Activated gamma-delta T cell treated with anti-CD3 and anti-CD28 coated beads, Interleukin-2, amount 50 U/mL, for 16 hours (primary cell): ENCODE data around the gene FUOM.
"Not testable (repeated sequence)": the region's sequence is repeated elsewhere in the genome, so short reads cannot be mapped to it uniquely, and the experiment has no call there.

Experiments
- DNase-seq: peaks from one replicate; pipeline ENCODE4 v3.0.0-alpha.2; 2020; ENCODE audit warnings: low read depth

FUOM gene

GRCh38 chr10:133329491-133330202, 28.2 kb downstream of the FUOM start:
- DNase-seq = peak; percentile 79

- DNase-seq = no peak
Observed at GRCh38 chr10:133328358-133329343, 29.2 kb downstream of the FUOM start.

DNA sequence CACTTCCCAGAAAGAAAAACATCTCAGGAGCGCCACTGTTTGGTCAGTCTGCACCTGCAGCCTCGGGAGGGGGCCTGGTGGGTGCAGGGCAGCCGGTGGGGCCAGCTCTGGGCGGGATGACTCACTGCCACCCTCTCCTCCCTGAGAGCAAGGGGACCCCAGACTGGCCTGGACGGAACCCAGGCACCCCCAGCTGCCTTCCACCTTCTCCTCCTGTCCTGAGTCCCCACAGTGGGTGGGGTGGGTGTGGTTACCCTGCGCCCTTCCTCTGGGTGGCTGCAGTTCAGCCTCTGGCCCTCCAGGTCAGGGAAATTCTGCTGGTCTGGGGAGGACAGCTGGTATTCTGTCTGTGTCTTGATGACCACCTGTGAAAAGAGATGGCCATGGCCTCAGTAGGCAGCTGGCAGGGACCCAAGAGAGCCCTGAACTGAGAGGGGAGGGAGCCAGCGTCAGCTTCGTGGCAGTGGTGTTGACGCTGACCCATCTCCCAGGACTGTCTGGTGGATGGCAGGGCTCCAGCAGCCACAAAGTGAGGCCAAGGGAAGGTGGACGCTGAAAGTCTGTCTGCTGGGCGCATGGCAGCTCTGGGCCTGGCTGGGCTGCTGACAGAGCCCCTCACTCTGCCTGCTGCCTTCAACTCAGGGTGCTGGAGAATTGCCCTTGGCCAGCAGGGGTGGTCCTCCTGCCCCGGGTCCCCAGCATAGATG, 30.0 kb downstream of the FUOM start:
- no peak for DNase-seq

DNA sequence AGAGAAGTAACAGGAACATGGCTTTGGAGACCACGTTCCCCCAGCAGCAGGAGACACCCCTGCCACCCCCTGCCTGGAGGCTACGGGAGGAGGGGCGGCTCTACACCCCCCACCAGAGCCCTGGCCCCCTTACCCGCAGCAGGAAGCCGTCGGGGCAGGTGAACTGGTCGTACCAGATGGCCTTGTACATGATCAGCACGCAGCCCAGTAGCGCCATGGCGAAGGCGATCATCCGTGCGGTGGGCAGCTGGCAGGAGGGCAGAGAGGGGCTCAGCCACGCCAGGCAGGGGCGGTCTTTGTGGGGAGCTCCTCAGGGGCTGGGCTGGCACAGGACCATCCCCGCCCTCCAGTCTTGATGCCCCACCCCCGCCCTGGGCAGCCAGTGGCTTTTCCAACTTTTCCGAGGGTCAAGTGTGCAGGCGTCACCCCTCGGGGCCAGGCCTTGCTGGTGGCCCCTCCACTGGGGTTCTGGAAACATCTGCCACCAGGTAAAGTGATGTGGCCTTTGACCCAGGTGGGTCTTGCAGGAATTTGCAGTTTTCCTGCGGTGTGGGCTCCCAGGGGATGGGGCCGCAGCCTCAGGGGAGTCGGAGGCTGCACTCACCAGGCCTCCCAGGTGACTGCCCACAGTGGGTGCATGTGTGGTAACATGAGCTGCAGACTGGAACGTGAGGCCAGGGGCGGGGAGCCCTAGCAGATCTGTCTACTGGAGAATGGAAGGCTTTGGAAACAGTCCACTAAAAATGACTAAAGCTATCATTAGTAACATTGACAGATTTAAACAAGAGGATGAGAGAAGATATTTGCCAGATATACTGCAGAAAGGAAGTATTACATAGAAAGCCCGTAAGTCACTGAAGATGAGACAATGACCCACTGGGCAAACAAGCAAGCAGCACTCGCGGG, 30.8 kb downstream of the FUOM start:
- no peak for DNase-seq

DNA sequence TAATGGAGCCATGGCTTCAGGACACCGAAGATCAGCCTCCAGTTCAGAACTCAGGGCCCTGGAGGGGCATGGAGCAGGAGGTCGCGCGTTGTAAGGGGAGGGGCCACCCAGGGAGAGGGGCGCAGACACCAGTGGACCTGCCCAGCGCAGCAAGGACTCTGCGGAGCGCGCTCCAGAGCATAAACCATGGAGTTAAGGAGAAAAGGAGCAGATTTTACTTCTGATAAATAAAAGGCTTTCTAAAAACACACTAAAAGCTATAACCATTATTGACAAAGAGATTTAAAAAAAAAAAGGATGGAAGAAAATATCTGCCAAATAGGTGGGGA, 31.6 kb downstream of the FUOM start:
- no peak for DNase-seq

- no peak for DNase-seq
Observed at GRCh38 chr10:133325440-133326222, 32.2 kb downstream of the FUOM start.

DNA sequence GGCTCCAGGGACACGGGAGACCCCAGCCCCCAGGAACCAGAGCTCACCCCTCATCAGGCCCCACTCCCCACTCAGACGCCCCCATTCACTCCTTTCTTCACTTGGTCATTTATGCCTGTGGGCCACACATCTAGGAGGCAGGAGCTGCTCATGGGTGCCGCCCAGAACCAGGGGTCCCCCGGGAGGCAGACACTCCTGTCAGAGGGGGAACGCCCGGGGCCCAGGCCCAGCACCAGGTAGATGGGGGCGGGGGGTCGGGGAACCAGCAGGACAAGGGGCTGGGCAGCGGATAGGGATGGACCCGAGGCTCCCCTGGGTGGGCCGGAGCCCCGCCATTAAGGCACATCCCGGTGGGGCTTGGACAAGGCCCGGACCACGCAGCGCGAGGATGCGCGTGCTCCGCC, 33.0 kb downstream of the FUOM start:
- no peak for DNase-seq

DNA sequence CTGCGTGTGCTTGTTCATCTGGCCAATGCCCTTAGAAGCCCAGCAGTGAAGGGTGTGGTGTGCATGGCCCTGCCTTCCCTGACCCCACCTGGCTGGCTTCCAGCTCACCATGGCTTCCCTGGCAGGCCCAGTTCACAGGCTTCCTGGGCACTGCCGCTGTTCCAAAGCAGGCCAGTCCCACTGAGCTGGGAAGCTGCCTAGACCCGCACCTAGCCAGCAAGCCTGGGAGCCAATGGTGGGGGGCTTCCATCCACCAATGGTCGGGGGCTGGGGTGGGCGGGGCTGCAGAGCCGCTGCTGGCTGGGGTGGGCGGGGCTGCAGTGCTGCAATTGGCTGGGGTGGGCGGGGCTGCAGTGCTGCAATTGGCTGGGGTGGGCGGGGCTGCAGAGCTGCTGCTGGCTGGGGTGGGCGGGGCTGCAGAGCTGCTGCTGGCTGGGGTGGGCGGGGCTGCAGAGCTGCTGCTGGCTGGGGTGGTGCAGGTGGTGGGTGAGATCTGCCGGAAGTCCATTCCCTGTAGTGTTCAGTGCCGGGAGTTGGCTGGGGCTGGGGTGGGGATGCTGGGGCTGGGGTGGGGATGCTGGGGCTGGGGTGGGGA, 33.5 kb downstream of the FUOM start:
- peak; percentile 20 for DNase-seq

GRCh38 chr10:133322064-133322709, 35.6 kb downstream of the FUOM start:
- DNase-seq = not testable (repeated sequence)

DNA sequence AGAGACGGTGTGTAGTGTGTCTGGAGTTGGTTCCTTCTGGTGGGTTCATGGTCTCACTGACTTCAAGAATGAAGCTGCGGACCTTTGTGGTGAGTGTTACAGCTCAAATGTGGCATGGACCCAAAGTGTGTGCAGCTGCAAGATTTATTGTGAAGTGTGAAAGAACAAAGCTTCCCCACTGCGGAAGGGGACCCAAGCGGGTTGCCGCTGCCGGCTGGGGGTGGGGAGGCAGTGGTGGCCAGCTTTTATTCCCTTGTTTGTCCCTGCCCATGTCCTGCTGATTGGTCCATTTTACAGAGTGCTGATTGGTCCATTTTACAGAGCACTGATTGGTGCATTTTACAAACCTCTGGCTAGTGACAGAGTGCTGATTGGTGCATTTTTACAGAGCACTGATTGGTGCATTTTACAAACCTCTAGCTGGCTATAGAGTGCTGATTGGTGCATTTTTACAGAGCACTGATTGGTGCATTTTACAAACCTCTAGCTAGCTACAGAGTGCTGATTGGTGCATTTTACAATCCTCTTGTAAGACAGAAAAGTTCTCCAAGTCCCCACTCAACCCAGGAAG, 36.9 kb downstream of the FUOM start:
- DNase-seq = not testable (repeated sequence)

GRCh38 chr10:133318494-133319127, 39.2 kb downstream of the FUOM start:
- peak; percentile 48 for DNase-seq

GRCh38 chr10:133316732-133317131, 41.1 kb downstream of the FUOM start:
- no peak for DNase-seq

GRCh38 chr10:133316266-133316665, 41.6 kb downstream of the FUOM start:
- no peak for DNase-seq

GRCh38 chr10:133315847-133316246, 42.0 kb downstream of the FUOM start:
- no peak for DNase-seq

DNA sequence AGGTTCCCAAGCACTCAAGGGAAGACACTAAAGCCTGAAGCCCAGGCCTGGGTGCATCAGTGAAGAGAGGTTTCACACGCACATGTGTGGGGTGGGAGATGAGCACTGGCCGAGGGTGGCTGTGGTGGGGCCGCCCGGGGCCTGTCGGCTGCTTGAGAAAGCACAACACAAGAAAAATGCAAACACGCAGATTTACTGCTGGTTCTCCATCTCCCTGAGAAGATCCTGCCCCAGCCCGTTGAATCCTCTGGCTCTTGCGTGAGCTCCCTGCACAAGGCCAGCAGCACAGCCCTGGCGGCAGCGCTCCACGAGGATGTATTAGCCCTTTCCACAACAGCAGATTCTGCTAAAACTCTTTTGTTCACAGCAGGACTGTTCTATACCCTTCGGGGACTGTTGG, 42.9 kb downstream of the FUOM start:
- DNase-seq = no peak

GRCh38 chr10:133313192-133313591, 44.6 kb downstream of the FUOM start:
- no peak for DNase-seq

DNA sequence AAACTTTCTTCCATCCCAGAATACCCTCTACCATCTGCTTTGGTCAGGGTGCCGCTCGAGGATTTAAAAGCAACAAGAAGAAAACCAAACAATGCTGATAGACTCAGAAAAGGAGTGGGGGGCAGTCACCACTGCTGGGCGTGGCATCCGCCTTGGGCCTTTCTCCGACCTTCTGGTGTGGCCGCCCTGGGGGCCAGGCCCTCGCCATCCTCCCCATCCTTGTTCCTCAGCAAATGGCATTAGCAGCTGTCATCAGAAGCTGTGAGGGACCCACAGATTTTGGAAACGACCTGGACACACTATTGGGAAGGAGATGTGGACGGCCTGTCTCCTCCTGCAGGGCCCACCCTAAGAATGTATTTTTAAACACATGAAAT, 45.1 kb downstream of the FUOM start:
- no peak for DNase-seq

DNA sequence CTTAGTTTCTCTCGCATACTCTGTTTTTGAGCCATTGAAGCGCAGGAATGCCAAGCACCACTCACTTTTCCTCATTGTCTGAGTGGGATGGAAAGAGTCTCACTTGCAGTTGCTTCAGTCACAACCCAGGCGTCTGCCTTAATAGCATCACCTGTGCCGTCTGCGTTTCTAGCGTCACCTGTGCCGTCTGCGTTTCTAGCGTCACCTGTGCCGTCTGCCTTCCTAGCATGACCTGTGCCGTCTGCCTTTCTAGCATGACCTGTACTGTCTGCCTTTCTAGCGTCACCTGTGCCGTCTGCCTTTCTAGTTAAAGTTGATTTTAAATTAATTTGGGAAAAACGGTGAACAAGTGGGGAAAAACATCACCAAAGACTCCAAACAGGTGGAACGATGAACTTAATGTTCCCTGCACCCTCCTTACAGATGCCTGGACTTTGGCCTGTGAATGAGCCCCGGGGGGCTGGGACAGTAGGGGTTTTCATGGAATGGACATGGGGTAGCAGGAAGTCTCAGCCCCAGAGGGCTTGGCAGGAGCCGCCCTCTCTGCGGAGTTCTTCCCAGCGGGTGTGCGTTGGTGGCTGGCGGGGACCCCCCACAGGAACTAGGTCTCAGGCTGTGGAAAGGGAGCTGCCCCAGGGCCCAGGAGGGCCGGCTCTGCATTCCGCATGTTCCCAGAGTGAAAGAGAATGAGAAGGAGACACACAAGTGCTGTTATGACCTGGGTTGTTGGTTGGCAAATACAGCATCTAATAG, 45.6 kb downstream of the FUOM start:
- no peak for DNase-seq
